ENCODE measurements around the gene PCNX2.
A peak's percentile ranks its signal among the peaks of the same experiment; 100 is the strongest.

PCNX2 gene

DNA sequence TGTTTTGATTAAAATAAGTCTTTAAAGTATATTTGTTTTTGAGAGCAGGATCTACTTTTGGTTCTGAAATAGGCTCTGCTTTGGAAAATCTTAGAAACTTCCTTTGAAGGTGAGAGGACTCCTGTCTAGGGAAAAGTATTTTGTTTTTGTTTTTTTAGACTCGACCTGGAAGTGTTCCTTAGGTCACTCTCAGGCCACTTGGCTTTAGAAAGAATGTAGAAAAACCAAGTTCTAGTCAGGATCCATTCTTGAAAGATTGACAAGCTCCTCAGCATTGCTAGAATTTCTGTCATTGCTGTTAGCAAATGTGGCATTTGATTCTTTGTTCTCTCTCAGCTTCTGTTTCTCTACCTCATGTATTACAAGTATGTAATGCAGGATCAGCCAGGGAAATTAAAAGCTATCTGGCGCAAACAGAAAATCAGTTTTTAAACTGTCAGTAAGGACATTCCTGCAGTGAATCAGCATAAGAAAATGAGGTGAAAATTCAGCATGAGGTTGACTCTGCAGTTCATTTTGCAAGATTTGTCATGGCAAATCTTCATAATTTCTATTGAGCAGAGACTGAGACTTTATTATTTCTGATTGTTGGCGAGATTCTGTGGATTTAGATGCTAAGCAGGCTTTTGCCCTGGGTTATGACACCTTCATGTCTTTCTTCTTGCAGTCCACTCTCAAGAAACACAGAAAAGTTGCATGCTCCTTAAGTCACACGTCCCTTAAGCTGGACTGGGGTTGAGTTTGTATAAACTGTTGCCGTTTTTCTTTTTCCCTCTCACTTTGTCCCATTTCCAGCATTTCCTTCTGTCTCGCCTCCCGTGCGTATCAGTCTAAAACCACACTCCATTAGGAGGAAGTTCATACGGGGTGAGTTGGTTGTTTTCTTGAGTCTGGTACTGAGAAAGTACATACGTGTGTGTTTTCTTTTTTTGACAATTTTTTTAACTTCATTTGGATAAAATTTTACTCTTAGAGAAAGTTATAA, 332.5 kb downstream of the PCNX2 start:
- DNase-seq (ENCODE audit: low spot score), result no peak

DNA sequence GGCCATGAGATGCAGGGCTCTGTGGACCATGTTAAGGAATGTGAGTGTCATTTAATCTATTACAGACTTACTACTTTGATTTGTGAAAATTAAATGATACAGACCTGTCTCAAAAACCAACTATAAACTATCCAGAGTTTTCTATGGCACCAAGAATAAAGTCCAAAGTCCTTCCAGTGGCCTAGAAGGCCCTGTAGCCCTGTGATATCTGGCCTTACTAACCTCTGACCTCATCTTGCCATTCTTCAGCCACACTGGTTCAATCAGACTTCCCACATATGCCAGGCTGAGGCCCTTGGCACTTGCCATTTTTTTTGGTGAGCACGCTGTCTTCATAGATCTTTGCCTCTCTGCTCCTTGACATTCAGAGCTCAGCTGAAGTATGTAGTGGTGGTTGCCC, 337.5 kb downstream of the PCNX2 start:
- DNase-seq (ENCODE audit: low spot score), result no peak

DNA sequence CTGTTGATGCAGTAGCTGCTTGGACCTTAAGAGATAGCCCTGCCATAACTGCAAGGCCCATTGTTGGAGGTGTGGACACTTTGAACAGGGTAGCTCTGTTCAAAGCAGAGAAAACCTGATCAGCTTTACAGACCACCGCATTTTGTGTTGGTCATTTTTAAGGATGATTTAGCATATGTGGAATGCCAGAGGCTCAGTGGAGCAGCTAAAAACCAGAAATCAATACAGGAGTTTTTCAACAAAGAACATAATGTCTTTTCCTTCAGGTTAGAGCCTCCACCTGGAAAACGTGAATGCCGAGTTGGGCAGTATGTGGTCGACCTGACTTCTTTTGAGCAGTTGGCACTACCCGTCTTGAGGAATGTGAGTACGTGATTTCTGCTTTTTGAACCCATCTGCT, 339.4 kb downstream of the PCNX2 start:
- no peak for DNase-seq (ENCODE audit: low spot score)

DNA sequence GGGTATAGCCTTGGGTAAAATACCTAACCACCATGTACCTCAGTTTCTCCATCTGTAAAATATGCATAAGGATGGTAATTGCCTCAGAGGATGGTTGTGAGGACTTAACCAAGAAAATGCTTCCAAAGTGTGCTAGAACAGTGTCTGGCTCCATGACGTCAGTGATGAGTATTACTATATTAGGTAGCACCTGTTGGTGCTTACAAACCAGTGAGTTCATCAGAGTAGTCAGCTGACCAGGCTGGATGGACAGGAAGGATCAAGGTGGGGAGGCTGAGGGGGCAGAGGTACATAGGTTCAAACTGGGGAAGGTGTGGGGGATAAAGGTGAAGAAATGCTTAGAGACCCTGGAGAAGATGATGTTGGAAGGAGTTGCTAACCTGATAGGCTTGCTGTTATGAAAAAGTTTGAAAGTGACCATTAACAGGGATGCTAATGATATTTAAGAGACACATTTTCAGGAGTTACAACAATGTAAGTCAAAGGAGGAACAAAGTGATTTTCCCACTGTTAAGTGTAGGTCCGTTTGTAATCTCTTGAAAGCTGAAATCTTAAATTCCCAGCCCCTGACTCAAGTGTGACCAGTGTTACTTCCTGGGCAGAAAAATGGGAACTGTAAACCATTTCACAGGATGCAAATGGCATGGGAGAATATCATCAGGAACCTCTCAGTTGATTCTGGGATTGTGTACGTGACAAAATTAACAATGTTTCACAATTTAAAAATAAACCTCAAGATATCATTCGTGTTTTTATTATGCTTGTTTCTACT, 340.7 kb downstream of the PCNX2 start:
- no peak for DNase-seq (ENCODE audit: low spot score)

DNA sequence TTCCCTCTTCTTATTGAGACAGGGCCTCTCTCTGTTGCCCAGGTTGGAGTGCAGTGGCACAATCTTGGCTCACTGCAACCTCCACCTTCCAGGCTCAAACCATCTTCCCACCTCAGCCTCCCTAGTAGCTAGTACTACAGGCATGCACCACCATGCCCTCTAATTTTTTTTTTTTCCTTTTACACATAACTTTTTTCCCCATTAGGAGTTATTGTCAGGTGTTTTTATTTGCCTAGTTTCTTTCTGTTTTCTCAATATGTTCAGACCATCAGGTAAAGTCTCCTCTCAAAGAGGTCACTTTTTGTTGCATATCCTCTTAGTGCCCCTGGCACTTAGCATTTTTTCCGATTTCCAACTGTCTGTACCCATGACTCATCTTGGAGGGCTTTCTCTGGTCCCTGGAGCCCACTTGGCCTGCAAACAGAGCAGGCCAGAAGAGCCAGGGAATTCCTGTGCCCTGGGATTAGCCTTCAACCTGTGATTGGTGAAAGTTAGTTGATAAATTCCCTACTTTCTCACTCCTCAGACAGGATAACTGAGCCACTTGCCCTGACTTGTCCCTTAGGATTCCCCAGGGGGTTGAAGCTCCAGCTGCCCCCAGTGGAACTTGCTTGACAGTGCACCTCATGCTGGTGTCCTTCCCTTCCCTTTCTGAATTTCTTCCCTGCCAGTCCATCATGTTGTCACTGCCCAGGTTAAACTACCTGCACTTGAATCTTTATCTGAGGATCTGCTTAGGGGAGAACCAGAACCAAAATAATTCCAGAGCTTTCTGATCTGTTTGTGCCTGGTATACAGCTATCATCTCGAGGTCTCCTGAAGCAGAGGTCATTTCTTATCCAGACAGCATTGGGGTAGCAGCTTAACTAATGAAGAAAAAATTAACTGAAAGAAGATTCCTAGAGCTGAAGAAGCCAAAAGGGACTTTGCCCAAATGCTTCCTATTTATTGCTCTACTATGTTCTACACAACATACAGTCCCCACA, 342.7 kb downstream of the PCNX2 start:
- peak; percentile 45 for DNase-seq (ENCODE audit: low spot score)

GRCh38 chr1:232951605-232952004, 343.9 kb downstream of the PCNX2 start:
- DNase-seq (ENCODE audit: low spot score), result no peak

- no peak for DNase-seq (ENCODE audit: low spot score)
Measured at GRCh38 chr1:232951180-232951579, 344.3 kb downstream of the PCNX2 start.

DNA sequence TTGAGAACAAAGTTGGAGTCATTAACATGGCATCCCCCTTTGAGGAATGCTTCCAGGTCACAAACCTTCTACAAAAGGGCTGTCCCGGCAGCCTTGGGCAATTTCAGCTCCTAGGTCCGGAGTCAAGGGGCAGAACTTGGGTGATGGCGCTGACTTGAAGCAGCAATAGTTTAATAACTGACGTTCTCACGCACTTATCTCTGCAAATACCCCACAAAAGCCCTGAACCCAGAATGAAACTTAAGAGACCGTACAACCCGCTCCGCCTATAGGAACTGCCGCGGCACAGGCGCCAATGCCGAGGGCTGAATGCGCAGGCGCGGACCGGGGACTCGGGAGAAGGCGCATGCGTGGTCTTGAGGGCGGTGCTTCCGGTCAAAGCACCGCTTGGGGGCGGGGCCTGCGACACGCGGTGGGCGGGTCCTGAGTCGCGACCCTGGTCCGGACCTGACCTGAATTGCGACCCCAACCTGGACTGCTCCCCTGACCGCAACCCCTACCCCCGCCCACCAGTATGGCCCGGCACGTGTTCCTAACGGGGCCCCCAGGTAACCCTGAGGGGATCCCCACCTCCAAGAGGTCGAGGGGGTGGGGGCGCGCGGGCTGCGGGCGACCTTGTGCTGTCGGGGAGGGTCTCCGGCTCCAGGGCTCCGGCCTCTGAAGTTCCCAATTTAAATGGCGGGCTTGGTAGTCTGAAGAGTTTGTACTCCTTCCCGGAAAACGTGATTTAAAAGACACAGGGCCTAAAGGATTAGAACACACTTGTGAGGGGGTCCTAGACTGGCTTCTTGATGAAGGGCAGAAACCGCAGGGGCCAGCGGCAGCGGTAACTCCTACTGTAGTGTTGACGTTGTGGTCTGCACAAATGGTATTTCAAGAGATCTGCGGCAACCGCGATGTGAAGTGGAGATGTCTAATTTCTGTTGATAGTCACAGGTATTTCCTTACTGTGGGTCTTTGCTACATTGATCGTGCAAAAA, 345.0 kb downstream of the PCNX2 start, which contains the start of gene NTPCR:
TSS of gene NTPCR (plus strand) at position 415 of the 980 bp plus-strand sequence. CDS start at position 515, 100 bp downstream.
- DNase-seq (ENCODE audit: low spot score), result peak; percentile 85

GRCh38 chr1:232949636-232950196, 345.8 kb downstream of the PCNX2 start:
- DNase-seq (ENCODE audit: low spot score), result no peak

DNA sequence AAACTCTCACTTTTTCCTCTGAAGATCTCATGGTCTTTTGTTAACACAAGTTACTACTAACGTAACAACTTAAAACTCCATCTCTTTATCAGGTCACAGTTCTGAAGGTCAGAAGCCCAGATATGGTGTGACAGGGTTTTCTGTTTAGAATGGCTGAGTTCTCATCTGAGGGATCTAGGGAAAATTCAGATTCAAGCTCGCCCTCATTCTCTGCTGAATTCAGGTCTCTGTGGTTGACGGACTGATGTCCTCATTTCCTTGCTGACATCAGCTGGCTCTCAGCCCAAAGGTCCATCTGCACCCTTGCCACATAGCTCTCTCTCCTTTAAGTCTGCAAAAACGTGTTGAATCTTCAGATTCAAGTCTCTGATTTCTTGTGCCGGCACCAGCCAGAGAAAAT, 351.2 kb downstream of the PCNX2 start:
- DNase-seq (ENCODE audit: low spot score), result no peak

GRCh38 chr1:232943679-232944252, 351.8 kb downstream of the PCNX2 start:
- DNase-seq (ENCODE audit: low spot score), result no peak

DNA sequence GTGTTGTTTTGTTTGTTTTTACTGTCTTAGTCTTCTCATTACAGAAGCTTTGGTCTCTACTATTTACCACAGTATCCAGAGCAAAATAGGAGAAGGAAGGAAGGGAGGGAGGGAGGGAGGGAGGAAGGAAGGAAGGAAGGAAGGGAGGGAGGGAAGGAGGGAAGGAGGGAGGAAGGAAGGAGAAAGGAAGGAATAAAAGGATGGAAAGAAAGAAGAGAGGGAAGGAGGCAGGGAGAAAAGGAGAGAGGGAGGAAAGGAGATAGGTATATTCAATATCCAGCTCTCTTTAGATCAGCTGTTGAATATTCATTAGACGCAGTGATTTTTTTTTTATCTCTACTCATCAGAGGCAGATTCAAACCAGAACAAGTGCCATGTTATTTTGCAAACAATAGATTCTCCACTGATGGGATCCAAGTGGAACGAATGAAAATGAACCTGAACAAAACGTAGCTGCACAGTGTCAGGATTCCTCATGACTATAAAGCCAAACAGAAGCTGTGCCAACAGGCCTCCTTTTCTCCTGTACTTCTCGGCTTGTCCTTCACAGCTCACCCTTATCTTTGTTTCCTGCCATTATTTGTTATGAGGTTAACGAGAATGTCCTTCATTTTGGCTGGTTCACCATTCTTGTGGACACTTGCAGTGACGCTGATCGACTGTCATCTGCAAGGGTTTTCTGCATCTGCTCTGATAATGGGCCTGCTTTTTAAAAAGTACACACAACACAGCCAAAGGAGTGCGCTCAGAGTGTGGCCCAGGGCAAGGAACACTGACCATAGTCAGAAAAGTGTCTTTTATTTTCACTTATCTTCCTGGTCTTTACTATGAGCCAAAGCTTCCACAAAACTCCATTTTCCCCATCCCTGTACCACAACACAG, 352.9 kb downstream of the PCNX2 start:
- no peak for DNase-seq (ENCODE audit: low spot score)

- no peak for DNase-seq (ENCODE audit: low spot score)
Measured at GRCh38 chr1:232940262-232940661, 355.3 kb downstream of the PCNX2 start.

GRCh38 chr1:232939748-232940147, 355.8 kb downstream of the PCNX2 start:
- DNase-seq (ENCODE audit: low spot score), result no peak

DNA sequence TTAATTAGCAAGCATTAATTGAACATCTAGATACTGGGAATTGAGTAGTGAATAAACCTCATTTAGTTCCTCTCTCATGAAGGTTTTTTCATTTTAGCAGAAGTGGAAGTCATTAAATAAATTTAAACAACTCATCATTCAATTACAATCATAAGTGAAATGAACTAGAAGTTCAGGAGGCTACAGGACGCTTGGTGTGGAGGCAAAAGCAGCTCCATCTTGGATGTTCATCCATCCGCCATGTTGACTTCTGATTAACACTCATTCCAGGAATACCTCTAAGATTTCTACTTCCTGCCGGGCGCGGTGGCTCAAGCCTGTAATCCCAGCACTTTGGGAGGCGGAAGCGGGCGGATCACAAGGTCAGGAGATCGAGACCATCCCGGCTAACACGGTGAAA, 356.6 kb downstream of the PCNX2 start:
- no peak for DNase-seq (ENCODE audit: low spot score)

GRCh38 chr1:232937741-232938375, 357.7 kb downstream of the PCNX2 start:
- no peak for DNase-seq (ENCODE audit: low spot score)

GRCh38 chr1:232936941-232937340, 358.6 kb downstream of the PCNX2 start:
- no peak for DNase-seq (ENCODE audit: low spot score)

Measured in kidney capillary endothelial cell (primary cell).